ENCODE results near the gene SUCLA2.

DNA sequence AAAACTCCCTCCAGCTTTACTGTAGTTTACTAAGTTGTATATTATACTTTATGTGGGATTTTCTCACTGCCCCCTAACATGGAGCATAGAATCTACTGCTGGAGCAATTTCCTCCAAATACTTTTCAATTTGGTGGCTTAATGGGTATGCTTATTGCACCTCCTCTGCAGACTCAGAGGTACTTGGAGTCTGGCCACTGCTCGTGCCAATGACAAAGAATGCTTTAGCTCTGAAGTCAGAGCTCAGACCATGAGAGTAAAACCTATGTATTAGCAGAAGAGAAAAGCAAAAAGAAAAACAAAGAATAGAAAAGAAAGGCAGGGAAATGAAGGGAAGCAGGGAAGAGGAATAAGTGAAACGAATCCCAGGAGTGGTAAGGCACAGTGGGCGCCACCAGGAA lies 71.9 kb downstream of the SUCLA2 start:
- TF ChIP-seq EZH2 (IDR thresholded peaks at IDR 0.05; ENCODE audit: insufficient read depth, poor library complexity, severe bottlenecking) (no peak), EZH2phosphoT487 (IDR thresholded peaks at IDR 0.05; ENCODE audit: insufficient read depth, low read depth) (no peak)

Measured in GM23248 (cell line).